Testis (tissue), 3 donors: ENCODE data around the gene RTN4RL2. TPM values are rescaled to one million over a fixed set of nuclear protein-coding genes. Genes with fewer than 3 reads are reported as not detected.

Experiments used
- DNase-seq: peaks from one replicate; pipeline ENCODE4 v3.0.0-alpha.2; 2019
- H3K27ac ChIP-seq, 2 donors: fragments of 200-600 bp; sonication (generic); one replicate each; pipeline ENCODE4 v1.5.1; 2019
- H3K27me3 ChIP-seq: fragments of 200-600 bp; sonication (generic); one replicate; pipeline ENCODE4 v1.5.1; 2019
- H3K36me3 ChIP-seq: fragments of 200-600 bp; sonication (generic); one replicate; pipeline ENCODE4 v1.5.1; 2017; ENCODE audit warnings: low read depth; ENCODE audit errors: missing control alignments
- H3K4me1 ChIP-seq: fragments of 200-600 bp; sonication (generic); one replicate; pipeline ENCODE4 v1.5.1; 2019
- H3K4me3 ChIP-seq, 2 donors: fragments of 200-600 bp; sonication (generic); one replicate each; pipeline ENCODE4 v1.5.1; 2017 to 2019
- H3K9me3 ChIP-seq: fragments of 200-600 bp; sonication (generic); one replicate; pipeline ENCODE4 v1.5.1; 2017
- POLR2A ChIP-seq: fragments of 450-650 bp; IDR thresholded peaks from one replicate; pipeline ENCODE4 v1.6.1; 2017; ENCODE audit warnings: antibody characterized with exemption, mild to moderate bottlenecking, moderate library complexity
- WGBS, 2 donors: methylation state at CpG; one replicate each; pipeline ENCODE4 v1.1.5; 2018; 5-methylcytosine and 5-hydroxymethylcytosine counted together
- intact Hi-C: fragments of 100-400 bp; cut with DNase I; formaldehyde crosslinking; loops from one replicate; pipeline ENCODE4 v1.15.1; 2023; ENCODE audit warnings: low total_unique reads
- polyA plus RNA-seq: library from polyadenylated mRNA; stranded (reverse); fragments of 350-450 nt; fragmentation: Illumina TruSeq; extraction: RNeasy Lipid Tissue Mini Kit (QIAGEN cat#74804); gene quantifications from one replicate; pipeline ENCODE4 v1.2.3, GENCODE V29; 2014; ENCODE audit warnings: low read depth, low replicate concordance; ENCODE audit not compliant: insufficient read depth
- total RNA-seq, 2 donors: library from RNA; depleted of rRNA; stranded (reverse); fragments of >200 nt; gene quantifications; one replicate each; pipeline ENCODE4 v1.2.3, GENCODE V29; 2016
- TF ChIP-seq, protein P1 (sequence below), 3 experiments: fragments of 450-650 bp in 2 of 3; fragments of 200-600 bp in 1 of 3; sonication (generic) in 1 of 3; IDR thresholded peaks; one replicate each; pipeline ENCODE4 v1.5.1; 2016 to 2019; ENCODE audit warnings: antibody characterized with exemption in 3 of 3, mild to moderate bottlenecking in 2 of 3, moderate library complexity in 1 of 3

The RTN4RL2 gene
- total and polyA plus RNA-seq, 3 donors from 2014 or later = 2.3 to 3.2 (median 2.5) TPM

GRCh38 chr11:57426929-57427726 is 33.2 kb upstream of the RTN4RL2 start, which contains the start of gene SLC43A3:
SLC43A3 (minus strand) TSS chr11:57427121; CDS start chr11:57426172, 949 bp downstream.
- DNase-seq = peak; percentile 77
- no peaks in the 10 kb centered on the region for H3K36me3 ChIP-seq
- no peaks in the 10 kb centered on the region for H3K27me3 ChIP-seq
- WGBS, 2 donors = 2 to 3% methylated on average over 32 to 37 of the region's 39 CpGs
- intact Hi-C loops = no loop called here
- peaks cover 45% of the 10 kb centered on the region for H3K4me1 ChIP-seq
- peak within 1 kb of the TSS; percentile 93 to 95 for H3K27ac ChIP-seq
- no peaks in the 10 kb centered on the region for H3K9me3 ChIP-seq
- TF ChIP-seq, protein P1, sequence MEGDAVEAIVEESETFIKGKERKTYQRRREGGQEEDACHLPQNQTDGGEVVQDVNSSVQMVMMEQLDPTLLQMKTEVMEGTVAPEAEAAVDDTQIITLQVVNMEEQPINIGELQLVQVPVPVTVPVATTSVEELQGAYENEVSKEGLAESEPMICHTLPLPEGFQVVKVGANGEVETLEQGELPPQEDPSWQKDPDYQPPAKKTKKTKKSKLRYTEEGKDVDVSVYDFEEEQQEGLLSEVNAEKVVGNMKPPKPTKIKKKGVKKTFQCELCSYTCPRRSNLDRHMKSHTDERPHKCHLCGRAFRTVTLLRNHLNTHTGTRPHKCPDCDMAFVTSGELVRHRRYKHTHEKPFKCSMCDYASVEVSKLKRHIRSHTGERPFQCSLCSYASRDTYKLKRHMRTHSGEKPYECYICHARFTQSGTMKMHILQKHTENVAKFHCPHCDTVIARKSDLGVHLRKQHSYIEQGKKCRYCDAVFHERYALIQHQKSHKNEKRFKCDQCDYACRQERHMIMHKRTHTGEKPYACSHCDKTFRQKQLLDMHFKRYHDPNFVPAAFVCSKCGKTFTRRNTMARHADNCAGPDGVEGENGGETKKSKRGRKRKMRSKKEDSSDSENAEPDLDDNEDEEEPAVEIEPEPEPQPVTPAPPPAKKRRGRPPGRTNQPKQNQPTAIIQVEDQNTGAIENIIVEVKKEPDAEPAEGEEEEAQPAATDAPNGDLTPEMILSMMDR (IDR thresholded peaks at IDR 0.05) = peak in 1 of 3 experiments; percentile 8
- TF ChIP-seq POLR2A = no peak
- H3K4me3 ChIP-seq = peak within 1 kb of the TSS; percentile 55 to 69

DNA sequence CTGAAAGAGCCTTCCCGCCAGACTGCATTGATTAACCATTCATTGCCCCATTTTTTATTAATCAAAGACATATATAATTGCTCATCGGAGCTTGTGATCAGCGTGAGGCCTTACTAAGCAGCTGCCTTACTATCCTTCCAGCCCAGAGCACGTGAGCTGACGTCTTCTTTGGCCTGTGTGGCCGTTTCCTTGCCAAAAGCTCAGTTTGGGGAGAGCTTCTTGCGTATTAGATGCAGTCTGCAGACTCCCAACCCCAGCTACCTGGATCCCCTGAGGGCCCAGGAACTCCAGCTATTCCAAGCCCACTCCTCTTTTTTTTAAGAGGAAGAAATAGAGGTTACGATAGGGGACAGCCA is 32.6 kb upstream of the RTN4RL2 start:
- no peak overlapping the region for H3K4me3 ChIP-seq
- DNase-seq = peak; percentile 79
- no peaks in the 10 kb centered on the region for H3K27me3 ChIP-seq
- H3K9me3 ChIP-seq = no peaks in the 10 kb centered on the region
- peaks cover 45% of the 10 kb centered on the region for H3K4me1 ChIP-seq
- H3K36me3 ChIP-seq = no peaks in the 10 kb centered on the region
- no peak for TF ChIP-seq POLR2A
- TF ChIP-seq, protein P1 (IDR thresholded peaks at IDR 0.05) = no peak
- 33 to 44% methylated on average over 8 of the region's 8 CpGs for WGBS, 2 donors
- peak overlapping the region; percentile 93 to 95 for H3K27ac ChIP-seq
- intact Hi-C loops = no loop called here

- Histone ChIP-seq H3K4me3 (no peak overlapping the region), H3K9me3 (no peaks in the 10 kb centered on the region), H3K27me3 (no peaks in the 10 kb centered on the region), H3K36me3 (no peaks in the 10 kb centered on the region), H3K27ac (no peak overlapping the region), H3K4me1 (peaks cover 43% of the 10 kb centered on the region)
- TF ChIP-seq, protein P1 (IDR thresholded peaks at IDR 0.05) = no peak
- WGBS, 2 donors = 91 to 97% methylated on average over 5 of the region's 5 CpGs
- DNase-seq = no peak
- intact Hi-C loops = no loop called here
Observed at GRCh38 chr11:57428643-57429042, 31.7 kb upstream of the RTN4RL2 start.

DNA sequence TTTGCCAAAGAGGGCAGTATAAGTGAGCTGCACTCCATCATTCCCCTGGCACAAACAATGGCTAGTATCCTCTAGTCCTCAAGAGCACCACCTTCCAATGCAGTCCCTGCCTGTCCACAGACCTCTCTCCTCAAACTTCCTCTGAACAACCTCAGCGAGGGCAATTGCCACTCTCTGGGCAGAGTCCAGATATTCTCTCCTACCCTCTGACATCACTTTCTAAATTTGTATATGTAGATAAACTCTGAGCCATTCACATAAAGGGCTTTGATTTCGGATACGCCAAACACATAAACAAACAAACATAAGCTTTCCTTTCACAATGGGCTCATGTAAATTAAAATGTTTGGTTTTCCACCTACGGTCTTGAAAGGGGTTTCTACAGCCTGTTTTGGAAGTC is 30.4 kb upstream of the RTN4RL2 start:
- WGBS, 2 donors = 83 to 85% methylated on average over 4 of the region's 4 CpGs
- DNase-seq = no peak
- no peaks in the 10 kb centered on the region for H3K9me3 ChIP-seq
- peaks cover 30% of the 10 kb centered on the region for H3K4me1 ChIP-seq
- H3K27ac ChIP-seq = no peak overlapping the region
- no peaks in the 10 kb centered on the region for H3K36me3 ChIP-seq
- intact Hi-C loops = no loop called here
- H3K4me3 ChIP-seq = no peak overlapping the region
- TF ChIP-seq POLR2A = no peak
- TF ChIP-seq, protein P1 (IDR thresholded peaks at IDR 0.05) = no peak
- no peaks in the 10 kb centered on the region for H3K27me3 ChIP-seq

GRCh38 chr11:57430952-57431351 is 29.4 kb upstream of the RTN4RL2 start:
- Histone ChIP-seq H3K4me1 (peaks cover 20% of the 10 kb centered on the region), H3K27ac (no peak overlapping the region), H3K9me3 (no peaks in the 10 kb centered on the region), H3K4me3 (no peak overlapping the region), H3K27me3 (no peaks in the 10 kb centered on the region), H3K36me3 (no peaks in the 10 kb centered on the region)
- intact Hi-C loops = no loop called here
- WGBS, 2 donors = 83 to 89% methylated on average over 1 of the region's 1 CpG
- DNase-seq = no peak
- no peak for TF ChIP-seq POLR2A
- TF ChIP-seq, protein P1 (IDR thresholded peaks at IDR 0.05) = no peak
